Mesenchymal stem cell (in vitro differentiated cells and primary cell): ENCODE measurements around the gene ARHGAP15.

Experiments
- DNase-seq: peaks from one replicate; pipeline ENCODE4 v3.0.0-alpha.2; 2013
- H2AFZ ChIP-seq: one replicate; pipeline ENCODE4 v1.6.1; 2013; ENCODE audit warnings: low read depth, mild to moderate bottlenecking, control low read depth, inconsistent platforms, low read length, moderate library complexity
- H2AK5ac ChIP-seq: 2 replicates; pipeline ENCODE4 v1.6.1; 2013; ENCODE audit warnings: low read length, moderate library complexity, mild to moderate bottlenecking, inconsistent platforms; ENCODE audit not compliant: severe bottlenecking
- H2BK120ac ChIP-seq: one replicate; pipeline ENCODE4 v1.6.1; 2013; ENCODE audit warnings: low read depth, mild to moderate bottlenecking, inconsistent platforms, low read length, moderate library complexity
- H2BK12ac ChIP-seq, 2 experiments: one replicate each; pipeline ENCODE4 v1.6.1; 2013; ENCODE audit warnings: inconsistent platforms in 2 of 2, low read length in 2 of 2, mild to moderate bottlenecking in 2 of 2, moderate library complexity in 2 of 2, control low read depth in 1 of 2
- H2BK15ac ChIP-seq: one replicate; pipeline ENCODE4 v1.6.1; 2013; ENCODE audit warnings: mild to moderate bottlenecking, low read depth, inconsistent platforms; ENCODE audit not compliant: poor library complexity, severe bottlenecking
- H2BK5ac ChIP-seq: 2 replicates; pipeline ENCODE4 v1.6.1; 2013; ENCODE audit warnings: low read depth, mild to moderate bottlenecking, low read length, control low read depth, inconsistent platforms; ENCODE audit not compliant: poor library complexity, severe bottlenecking
- H3K14ac ChIP-seq, 2 experiments: one replicate each; pipeline ENCODE4 v1.6.1; 2013; ENCODE audit warnings: inconsistent platforms in 2 of 2, low read length in 2 of 2, control low read depth in 1 of 2, mild to moderate bottlenecking in 1 of 2, moderate library complexity in 1 of 2
- H3K18ac ChIP-seq, 2 experiments: one replicate each; pipeline ENCODE4 v1.6.1; 2013; ENCODE audit warnings: inconsistent platforms in 2 of 2, low read length in 2 of 2, control low read depth in 1 of 2, low read depth in 1 of 2, mild to moderate bottlenecking in 1 of 2
- H3K23ac ChIP-seq, 2 experiments: one replicate each; pipeline ENCODE4 v1.6.1; 2013; ENCODE audit warnings: inconsistent platforms in 2 of 2, low read length in 2 of 2, mild to moderate bottlenecking in 2 of 2, moderate library complexity in 2 of 2, control low read depth in 1 of 2
- H3K27ac ChIP-seq: 2 replicates; pipeline ENCODE4 v1.5.1; 2013; ENCODE audit warnings: mild to moderate bottlenecking, moderate library complexity, low read length, control low read depth, inconsistent platforms; ENCODE audit not compliant: poor library complexity, severe bottlenecking
- H3K27me3 ChIP-seq, 2 experiments: 2 replicates each; pipeline versions ENCODE4 v1.6.1 to v1.7.0; 2013; ENCODE audit warnings: low read length in 2 of 2, mild to moderate bottlenecking in 2 of 2, moderate library complexity in 2 of 2, control low read depth in 1 of 2, inconsistent platforms in 1 of 2; ENCODE audit not compliant: control insufficient read depth in 1 of 2, insufficient read depth in 1 of 2
- H3K36me3 ChIP-seq, 2 experiments: 2 replicates each; pipeline versions ENCODE4 v1.6.1 to v1.7.0; 2013; ENCODE audit warnings: low read length in 2 of 2, control low read depth in 1 of 2, inconsistent platforms in 1 of 2, low read depth in 1 of 2, mild to moderate bottlenecking in 1 of 2; ENCODE audit not compliant: insufficient read depth in 2 of 2, control insufficient read depth in 1 of 2
- H3K4ac ChIP-seq, 2 experiments: one replicate each; pipeline ENCODE4 v1.6.1; 2013; ENCODE audit warnings: inconsistent platforms in 2 of 2, low read length in 2 of 2, mild to moderate bottlenecking in 2 of 2, moderate library complexity in 2 of 2, control low read depth in 1 of 2, low read depth in 1 of 2
- H3K4me1 ChIP-seq: 2 replicates; pipeline ENCODE4 v1.6.1; 2013; ENCODE audit warnings: low read depth, low read length, control low read depth; ENCODE audit not compliant: control insufficient read depth, insufficient read depth
- H3K4me2 ChIP-seq: 2 replicates; pipeline ENCODE4 v1.6.1; 2013; ENCODE audit warnings: low read length, mild to moderate bottlenecking, inconsistent platforms; ENCODE audit not compliant: poor library complexity, severe bottlenecking
- H3K4me3 ChIP-seq, 2 experiments: 2 replicates each; pipeline versions ENCODE4 v1.5.1 to v1.7.0; 2013; ENCODE audit warnings: low read length in 2 of 2, mild to moderate bottlenecking in 2 of 2, control low read depth in 1 of 2, low read depth in 1 of 2; ENCODE audit not compliant: insufficient read depth in 1 of 2
- H3K79me1 ChIP-seq: replicated peaks from 2 replicates; pipeline ENCODE4 v1.6.1; 2013; ENCODE audit warnings: mild to moderate bottlenecking, control low read depth, low read length, inconsistent platforms; ENCODE audit not compliant: poor library complexity, severe bottlenecking
- H3K9ac ChIP-seq: 2 replicates; pipeline ENCODE4 v1.7.0; 2013; ENCODE audit warnings: mild to moderate bottlenecking, low read length, moderate library complexity
- H3K9me3 ChIP-seq: 2 replicates; pipeline ENCODE4 v1.7.0; 2013; ENCODE audit warnings: mild to moderate bottlenecking, low read length; ENCODE audit not compliant: control insufficient read depth
- H4K8ac ChIP-seq: one replicate; pipeline ENCODE4 v1.6.1; 2013; ENCODE audit warnings: inconsistent platforms, mild to moderate bottlenecking, low read length, moderate library complexity
- H4K91ac ChIP-seq: one replicate; pipeline ENCODE4 v1.6.1; 2013; ENCODE audit warnings: mild to moderate bottlenecking, low read length, inconsistent platforms
- WGBS: methylation state at CpG from one replicate; pipeline ENCODE4 v1.1.7; 2013; ENCODE audit warnings: mixed read lengths; 5-methylcytosine and 5-hydroxymethylcytosine counted together

ARHGAP15 gene

GRCh38 chr2:143608063-143608423 lies 478.8 kb downstream of the ARHGAP15 start:
- Histone ChIP-seq H3K36me3 (no peaks in the 10 kb centered on the region), H4K91ac (no peak overlapping the region), H2AFZ (no peak overlapping the region), H3K18ac (no peak overlapping the region), H2BK5ac (no peak overlapping the region), H3K4ac (no peak overlapping the region), H3K27me3 (no peaks in the 10 kb centered on the region), H3K14ac (no peak overlapping the region), H3K4me2 (no peak overlapping the region), H3K4me1 (no peaks in the 10 kb centered on the region), H3K9ac (no peak overlapping the region), H3K27ac (no peak overlapping the region), H3K23ac (no peak overlapping the region), H2BK15ac (no peak overlapping the region), H2BK120ac (no peak overlapping the region), H3K4me3 (no peak overlapping the region), H2AK5ac (no peak overlapping the region), H3K9me3 (no peaks in the 10 kb centered on the region), H2BK12ac (no peak overlapping the region), H4K8ac (no peak overlapping the region), H3K79me1 (no peaks in the 10 kb centered on the region)
- WGBS = 76% methylated on average over 3 of the region's 3 CpGs
- DNase-seq = no peak

GRCh38 chr2:143608758-143609157 lies 479.5 kb downstream of the ARHGAP15 start:
- Histone ChIP-seq H2BK5ac (no peak overlapping the region), H2BK120ac (no peak overlapping the region), H2BK12ac (no peak overlapping the region), H3K9ac (no peak overlapping the region), H3K9me3 (no peaks in the 10 kb centered on the region), H3K27me3 (no peaks in the 10 kb centered on the region), H3K23ac (no peak overlapping the region), H2AFZ (no peak overlapping the region), H3K36me3 (no peaks in the 10 kb centered on the region), H2AK5ac (no peak overlapping the region), H3K18ac (no peak overlapping the region), H3K4me1 (no peaks in the 10 kb centered on the region), H4K8ac (no peak overlapping the region), H2BK15ac (no peak overlapping the region), H3K4ac (no peak overlapping the region), H3K4me3 (no peak overlapping the region), H3K4me2 (no peak overlapping the region), H4K91ac (no peak overlapping the region), H3K79me1 (no peaks in the 10 kb centered on the region), H3K14ac (no peak overlapping the region), H3K27ac (no peak overlapping the region)
- DNase-seq = no peak

- no peak overlapping the region for H2AK5ac ChIP-seq
- no peak overlapping the region for H2BK5ac ChIP-seq
- H3K4me2 ChIP-seq = no peak overlapping the region
- no peak overlapping the region for H4K8ac ChIP-seq
- no peak overlapping the region for H2BK120ac ChIP-seq
- H3K27me3 ChIP-seq = no peaks in the 10 kb centered on the region
- no peak overlapping the region for H3K14ac ChIP-seq
- no peak overlapping the region for H3K23ac ChIP-seq
- H3K79me1 ChIP-seq = no peaks in the 10 kb centered on the region
- H2BK15ac ChIP-seq = no peak overlapping the region
- no peak overlapping the region for H2BK12ac ChIP-seq
- H3K27ac ChIP-seq = no peak overlapping the region
- DNase-seq = no peak
- no peaks in the 10 kb centered on the region for H3K4me1 ChIP-seq
- no peaks in the 10 kb centered on the region for H3K9me3 ChIP-seq
- no peak overlapping the region for H3K4ac ChIP-seq
- H2AFZ ChIP-seq = no peak overlapping the region
- 100% methylated on average over 2 of the region's 4 CpGs for WGBS
- H3K9ac ChIP-seq = no peak overlapping the region
- H3K4me3 ChIP-seq = no peak overlapping the region
- H4K91ac ChIP-seq = no peak overlapping the region
- H3K18ac ChIP-seq = no peak overlapping the region
- no peaks in the 10 kb centered on the region for H3K36me3 ChIP-seq
Measured at GRCh38 chr2:143611336-143611735, 482.1 kb downstream of the ARHGAP15 start.

GRCh38 chr2:143615562-143615961 lies 486.3 kb downstream of the ARHGAP15 start:
- Histone ChIP-seq H3K14ac (no peak overlapping the region), H3K27me3 (no peaks in the 10 kb centered on the region), H3K9me3 (no peaks in the 10 kb centered on the region), H3K79me1 (no peaks in the 10 kb centered on the region), H2BK15ac (no peak overlapping the region), H3K4me3 (no peak overlapping the region), H3K23ac (no peak overlapping the region), H2BK5ac (no peak overlapping the region), H2BK120ac (no peak overlapping the region), H3K27ac (no peak overlapping the region), H3K4me1 (no peaks in the 10 kb centered on the region), H4K8ac (no peak overlapping the region), H2BK12ac (no peak overlapping the region), H3K4ac (no peak overlapping the region), H2AK5ac (no peak overlapping the region), H3K9ac (no peak overlapping the region), H3K18ac (no peak overlapping the region), H3K4me2 (no peak overlapping the region), H4K91ac (no peak overlapping the region), H3K36me3 (no peaks in the 10 kb centered on the region), H2AFZ (no peak overlapping the region)
- no peak for DNase-seq
- 99% methylated on average over 4 of the region's 4 CpGs for WGBS
